ENCODE data around the gene MOSPD2. TPM values are rescaled to one million over a fixed set of nuclear protein-coding genes. Genes with fewer than 3 reads are reported as not detected.

The MOSPD2 gene
- total RNA-seq, 1 experiment from 2014 or later, result 25.1 TPM

DNA sequence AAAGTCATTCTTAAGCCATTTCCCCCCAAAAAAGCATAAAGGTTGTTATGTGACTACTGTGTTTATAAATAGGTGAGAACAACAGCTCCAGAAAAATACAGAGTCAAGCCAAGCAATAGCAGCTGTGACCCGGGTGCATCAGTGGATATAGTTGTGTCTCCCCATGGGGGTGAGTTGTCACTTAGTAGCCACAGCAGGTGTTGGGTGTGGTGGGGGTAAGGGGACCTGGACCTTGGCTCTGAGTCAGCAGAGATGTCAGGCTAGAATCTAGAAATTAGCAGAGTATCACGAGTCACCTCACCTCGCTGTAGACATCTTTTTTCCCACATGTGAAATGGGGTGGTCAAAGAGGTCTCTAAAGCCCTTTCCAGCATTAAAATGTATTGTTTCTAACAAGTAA is 42.4 kb downstream of the MOSPD2 start:
- peak; percentile 41 for DNase-seq (ENCODE audit: low read depth)

DNA sequence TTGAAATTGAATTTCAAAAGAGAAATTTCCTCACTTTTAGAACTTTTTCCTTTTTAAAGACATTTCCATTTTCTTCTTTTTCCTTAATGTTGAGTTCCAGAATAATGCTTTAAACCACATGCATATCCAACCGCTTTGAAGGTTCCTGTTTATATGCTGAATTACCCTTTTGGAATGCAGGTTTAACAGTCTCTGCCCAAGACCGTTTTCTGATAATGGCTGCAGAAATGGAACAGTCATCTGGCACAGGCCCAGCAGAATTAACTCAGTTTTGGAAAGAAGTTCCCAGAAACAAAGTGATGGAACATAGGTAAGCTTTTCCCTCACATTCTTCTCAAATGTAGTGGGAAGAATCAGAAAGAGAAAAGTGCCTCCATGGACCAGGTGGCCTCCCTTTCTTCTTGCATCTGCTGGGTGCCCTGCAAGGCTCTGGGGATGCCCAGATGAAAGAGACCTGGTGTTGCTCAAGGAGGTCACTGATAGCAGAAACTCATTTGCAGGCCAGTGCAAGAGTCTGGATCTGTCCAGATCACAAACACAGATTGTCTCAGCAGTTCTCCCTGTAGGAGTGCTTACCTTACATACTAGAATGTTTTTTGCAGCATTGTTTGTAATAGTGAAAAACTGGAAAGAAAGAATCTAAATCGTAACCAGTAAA is 42.9 kb downstream of the MOSPD2 start:
- DNase-seq (ENCODE audit: low read depth), result peak; percentile 77

DNA sequence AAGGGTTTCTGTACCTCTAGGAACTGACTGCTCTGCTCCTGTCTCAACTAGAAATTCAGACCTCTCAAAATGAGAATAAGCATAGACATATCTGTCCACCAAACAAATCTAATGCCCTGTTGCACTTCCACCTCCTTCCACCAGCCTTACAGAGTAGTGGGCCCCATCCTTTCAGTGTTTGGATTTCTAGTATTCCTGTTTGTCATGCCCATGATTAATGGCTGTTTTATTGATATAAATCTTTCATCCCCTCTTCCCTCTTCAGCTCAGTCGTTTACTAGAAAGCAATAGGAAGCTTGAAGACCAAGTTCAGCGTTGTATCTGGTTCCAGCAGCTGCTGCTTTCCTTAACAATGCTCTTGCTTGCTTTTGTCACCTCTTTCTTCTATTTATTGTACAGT is 46.2 kb downstream of the MOSPD2 start:
- DNase-seq (ENCODE audit: low read depth), result no peak

DNA sequence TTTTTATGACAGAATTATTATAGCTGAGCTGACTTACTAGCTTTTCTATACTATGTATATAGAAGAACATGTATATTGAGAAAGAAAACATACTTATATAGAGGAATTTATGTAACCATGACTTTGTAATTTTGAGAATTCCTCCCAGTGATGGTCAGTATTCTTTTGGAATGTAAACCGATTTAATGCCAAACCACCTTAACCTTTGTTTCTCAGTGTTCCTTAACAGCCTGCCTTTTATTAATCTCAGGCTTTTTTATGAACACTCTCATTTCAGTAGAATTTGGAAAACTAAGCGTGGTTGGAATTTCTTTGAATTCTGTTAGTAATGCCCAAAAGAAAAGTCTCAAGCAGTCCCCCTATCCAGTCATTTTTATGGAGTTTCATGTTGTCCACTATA is 47.0 kb downstream of the MOSPD2 start:
- no peak for DNase-seq (ENCODE audit: low read depth)

DNA sequence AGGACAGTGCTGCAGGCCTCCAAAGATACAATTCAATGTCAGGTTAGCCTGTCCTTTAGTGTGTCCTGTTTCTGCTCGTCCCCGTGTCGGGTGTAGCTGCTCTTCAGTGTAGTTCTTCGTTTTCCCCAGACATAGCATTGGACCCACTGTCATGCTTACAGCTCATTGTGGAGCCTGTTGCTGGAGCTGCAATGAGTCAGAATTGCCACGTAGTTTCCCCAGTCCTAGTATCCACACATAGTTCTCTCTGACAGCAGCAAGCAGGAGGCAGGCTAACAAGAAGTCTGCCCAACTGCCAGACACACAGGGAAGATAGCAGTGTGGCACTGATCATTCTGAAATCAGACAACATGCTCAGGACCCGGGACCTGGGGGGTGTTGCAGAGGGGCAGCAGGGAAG is 49.2 kb downstream of the MOSPD2 start:
- peak; percentile 76 for DNase-seq (ENCODE audit: low read depth)

DNA sequence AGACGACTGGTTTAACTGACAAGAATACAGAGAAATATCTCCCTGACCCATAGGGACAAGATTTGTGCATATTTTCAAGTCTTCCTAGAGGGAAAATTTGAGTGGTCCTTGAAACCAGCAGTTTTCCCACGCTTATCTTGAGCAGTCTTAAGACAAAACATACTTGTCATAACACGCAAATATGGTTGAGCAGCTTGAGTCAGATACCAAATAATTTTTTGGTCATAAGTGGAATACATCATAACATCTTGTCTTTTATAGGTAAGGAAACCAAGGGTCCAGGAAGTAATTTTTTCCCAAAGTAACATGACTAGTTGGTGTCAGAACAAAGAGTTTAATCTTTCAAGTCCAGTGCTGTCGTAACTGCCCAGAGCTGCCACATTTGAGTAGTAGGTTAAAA is 50.5 kb downstream of the MOSPD2 start:
- DNase-seq (ENCODE audit: low read depth), result no peak

DNA sequence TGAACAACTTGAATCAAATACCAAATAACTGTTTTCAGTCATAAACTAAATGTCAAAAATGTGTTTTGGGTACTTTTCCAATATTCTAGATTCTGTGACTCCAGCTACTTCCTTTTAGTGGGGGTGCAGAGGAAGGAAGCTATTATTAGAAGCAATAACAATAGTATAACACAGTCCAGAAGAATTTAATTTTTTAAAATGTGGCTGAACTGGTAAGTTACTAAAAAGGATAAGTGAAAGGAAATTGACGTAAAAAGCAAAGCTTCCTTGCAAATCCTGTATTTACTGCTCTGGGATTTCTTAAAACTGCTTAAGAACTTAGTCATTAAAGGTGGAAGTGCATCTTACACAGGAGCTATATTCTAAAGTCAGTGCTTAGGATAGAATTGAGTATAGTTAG is 53.2 kb downstream of the MOSPD2 start:
- DNase-seq (ENCODE audit: low read depth), result no peak

DNA sequence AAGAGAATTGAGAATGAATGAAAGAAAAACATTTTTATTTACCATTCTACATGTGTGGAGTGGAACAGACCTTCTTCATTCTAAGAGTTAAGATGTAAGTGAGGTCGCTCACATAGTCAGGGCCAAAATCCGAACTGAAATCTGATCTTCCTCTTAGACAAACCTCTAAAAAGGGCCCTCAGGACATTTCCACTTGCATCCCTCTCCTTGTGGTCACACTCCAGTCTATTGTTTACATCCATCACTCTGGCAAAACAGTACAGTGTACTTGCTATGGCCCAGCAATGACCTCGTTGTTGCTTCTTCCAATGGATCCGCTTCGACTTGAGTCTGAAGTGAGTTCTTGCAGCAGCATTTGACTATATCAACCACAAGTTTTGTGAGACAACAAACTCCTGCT is 54.2 kb downstream of the MOSPD2 start:
- DNase-seq (ENCODE audit: low read depth), result peak; percentile 90

DNA sequence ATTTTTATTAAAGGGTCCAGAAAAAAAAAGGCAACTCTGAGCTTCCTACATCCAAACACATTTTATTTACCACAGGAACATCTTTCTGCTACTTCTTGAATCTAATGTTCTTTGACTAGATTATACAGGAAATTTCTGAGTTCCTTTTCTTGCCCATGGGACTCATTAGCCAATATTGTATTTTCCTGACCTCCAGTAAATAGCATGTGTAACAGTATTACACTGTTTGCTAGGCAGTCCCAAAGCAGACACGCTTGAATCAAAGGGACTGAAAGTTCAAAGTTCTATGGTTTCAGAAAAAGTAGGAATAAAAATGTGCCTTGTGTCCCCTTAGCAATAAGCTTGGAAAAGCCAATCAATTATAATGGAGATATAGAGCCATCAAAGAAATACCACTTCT is 57.4 kb downstream of the MOSPD2 start:
- no peak for DNase-seq (ENCODE audit: low read depth)

DNA sequence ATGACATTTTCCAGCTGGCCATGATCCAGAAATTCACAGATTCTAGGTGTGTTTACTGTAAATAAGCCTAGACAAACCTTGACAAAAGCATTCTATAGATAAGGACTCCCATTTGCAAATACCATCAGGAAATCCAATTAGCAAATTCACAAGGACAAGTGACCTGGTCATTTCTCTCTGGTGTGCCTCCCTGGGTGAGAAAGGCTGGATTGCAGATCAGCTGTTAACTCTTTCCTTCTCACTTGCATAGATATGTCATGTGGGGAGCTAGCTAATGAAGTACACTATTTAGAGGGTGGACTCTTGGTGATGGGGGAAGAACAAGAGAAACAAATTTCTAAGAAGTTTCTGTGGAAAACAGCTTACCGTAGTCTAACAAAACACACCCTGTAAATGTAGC is 58.9 kb downstream of the MOSPD2 start:
- DNase-seq (ENCODE audit: low read depth), result no peak

DNA sequence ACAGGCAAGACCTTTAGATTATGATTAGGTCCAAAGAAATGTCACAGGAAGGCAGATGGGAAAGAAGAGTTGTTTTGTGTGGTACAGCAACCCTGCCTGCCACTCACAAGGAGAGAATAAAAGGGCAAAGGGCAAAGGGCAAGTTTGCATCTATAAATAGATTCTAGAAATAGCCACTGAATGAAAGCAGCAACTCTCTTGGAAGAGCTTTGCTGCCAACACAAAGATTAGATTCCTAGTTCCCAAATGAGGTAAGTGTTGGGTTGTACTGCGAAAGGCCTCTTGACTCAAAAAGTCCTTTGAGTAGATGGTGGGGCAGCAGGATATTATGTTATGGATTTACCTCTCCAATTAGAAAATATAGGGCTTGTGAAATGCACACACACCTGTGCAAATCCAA is 61.2 kb downstream of the MOSPD2 start:
- DNase-seq (ENCODE audit: low read depth), result no peak

DNA sequence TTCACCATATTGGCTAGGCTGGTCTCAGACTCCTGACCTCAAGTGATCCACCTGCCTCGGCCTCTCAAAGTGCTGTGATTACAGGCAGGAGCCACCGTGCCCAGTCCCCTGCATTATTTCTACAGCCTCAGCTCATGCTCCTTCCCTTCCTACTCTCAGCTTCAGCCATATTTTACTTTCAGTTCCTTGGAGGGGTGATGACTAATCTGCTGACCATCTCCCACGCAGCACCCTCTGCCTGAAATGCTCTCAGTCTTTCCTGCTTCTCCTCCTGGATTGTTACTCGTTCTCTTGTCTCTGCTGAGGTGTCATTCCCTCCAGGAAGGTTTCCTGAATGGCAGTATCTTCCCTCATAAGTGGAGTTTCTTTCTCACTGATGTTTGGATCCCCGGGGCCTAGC is 63.3 kb downstream of the MOSPD2 start:
- DNase-seq (ENCODE audit: low read depth), result peak; percentile 83

DNA sequence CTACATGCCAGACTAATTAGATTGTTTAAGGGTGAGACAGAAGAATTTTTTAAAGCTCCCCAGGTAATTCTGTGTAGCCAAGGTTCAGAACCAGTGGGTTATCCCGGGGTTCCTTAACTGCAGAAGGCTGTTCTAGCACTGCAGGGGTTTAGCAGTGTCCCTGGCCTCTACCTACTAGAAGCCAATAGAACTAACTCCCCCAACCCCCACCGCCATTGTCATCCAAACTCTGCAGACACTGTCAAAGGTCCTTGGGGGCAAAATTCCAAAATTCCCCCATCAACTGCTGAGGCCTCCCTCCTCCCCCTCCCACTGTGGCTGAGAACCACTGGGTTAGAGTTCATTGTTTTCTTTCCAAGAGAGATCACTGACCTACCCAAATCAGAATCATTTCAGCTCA is 66.4 kb downstream of the MOSPD2 start:
- no peak for DNase-seq (ENCODE audit: low read depth)

DNA sequence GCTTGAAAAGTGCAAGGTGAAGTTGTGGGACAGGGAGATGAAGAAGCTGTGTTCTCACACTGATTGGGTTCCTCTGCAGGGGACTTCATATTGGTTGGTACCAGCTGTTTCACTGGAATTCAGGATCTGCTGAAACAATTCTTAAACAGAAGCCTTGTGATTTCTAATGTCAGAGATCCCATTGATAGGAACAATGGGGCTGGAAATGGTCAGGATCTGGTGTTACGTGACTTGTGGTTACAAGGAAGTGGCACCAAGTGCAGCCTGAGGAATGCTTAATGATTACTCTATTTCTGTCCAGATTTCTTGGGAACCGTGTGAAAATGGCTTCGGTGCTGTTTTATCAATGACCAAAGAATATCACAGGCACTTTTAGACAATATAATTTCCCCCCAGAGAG is 68.1 kb downstream of the MOSPD2 start:
- DNase-seq (ENCODE audit: low read depth), result peak; percentile 39

DNA sequence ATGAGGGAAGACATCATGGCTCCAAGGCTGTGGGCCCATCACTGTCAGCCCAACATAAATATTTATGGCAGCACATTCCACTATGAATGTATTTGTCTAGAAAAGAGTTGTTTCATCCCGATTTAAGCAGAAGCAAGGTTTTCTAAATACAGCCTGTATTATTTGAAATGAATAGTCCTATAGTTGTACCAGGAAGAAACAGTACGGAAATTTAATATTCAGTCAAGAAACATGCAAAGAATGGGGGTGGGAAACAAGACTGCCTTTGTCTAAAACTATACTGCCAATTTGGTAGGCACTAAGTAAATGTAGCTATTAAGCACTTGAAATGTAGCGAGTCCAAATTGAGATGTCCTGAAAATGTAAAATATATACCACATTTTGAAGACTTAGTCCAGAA is 69.1 kb downstream of the MOSPD2 start:
- peak; percentile 20 for DNase-seq (ENCODE audit: low read depth)

DNA sequence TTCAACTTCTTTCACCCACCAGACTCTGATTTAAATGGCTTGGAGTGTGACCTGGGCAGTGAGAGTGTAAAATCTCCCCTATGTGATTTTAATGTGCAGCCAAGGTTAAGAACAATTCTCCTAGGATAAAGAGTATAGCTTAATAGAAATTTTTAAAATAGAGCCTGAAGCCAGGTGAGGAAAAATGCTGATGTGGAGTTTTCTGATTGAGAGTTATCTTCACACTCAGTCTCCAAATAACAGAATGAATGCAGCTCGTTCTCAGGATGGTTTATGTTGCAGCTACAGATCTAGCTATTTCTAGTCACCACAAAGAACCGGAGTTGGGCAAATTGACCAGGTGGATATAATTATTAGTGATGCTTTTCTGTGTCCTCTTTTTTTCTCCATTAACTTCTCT is 70.7 kb downstream of the MOSPD2 start:
- no peak for DNase-seq (ENCODE audit: low read depth)

DNA sequence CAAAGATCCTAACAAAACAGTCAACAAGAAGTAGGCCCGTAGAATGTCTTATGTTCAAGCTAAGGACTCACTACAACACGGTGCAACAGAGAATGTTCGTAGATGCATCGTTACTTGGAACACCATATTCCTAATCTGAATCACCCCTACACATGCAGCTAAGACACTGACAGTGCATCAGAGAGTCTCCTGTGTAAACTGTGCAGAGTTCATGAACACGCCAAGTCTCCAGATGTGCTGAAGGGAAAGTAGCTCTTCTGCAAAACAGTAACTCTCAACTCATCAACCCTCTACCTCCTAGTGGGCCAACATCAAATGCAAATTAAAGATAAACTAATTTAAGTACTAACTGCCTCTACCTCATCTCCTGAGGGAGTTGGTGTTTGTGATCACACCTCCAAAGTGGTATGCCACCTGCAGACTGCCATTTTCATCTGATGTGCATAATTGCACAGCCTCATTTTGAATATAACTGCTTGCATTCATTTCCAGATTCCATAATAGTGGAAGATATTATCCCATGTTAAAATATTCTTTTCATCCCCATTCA is 73.5 kb downstream of the MOSPD2 start:
- no peak for DNase-seq (ENCODE audit: low read depth)

DNA sequence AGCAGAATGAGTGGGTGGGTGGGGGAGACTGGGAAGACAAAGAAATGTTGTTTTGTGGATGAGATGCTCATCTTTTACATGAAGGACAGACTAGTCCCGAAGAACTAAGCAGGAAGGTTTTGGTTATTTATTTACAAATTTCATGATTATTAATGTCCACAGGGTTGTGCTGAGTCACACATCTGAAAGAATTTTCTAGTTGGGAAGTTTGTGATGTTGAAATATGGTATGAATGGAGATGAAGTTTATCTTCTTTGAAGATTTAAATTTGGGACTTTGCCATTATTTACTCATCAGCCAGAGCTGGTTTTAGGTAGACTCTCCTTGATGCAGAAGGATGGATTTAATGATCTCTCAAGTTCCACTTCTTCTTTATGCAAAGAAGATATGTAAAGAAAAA is 75.5 kb downstream of the MOSPD2 start:
- DNase-seq (ENCODE audit: low read depth), result no peak

DNA sequence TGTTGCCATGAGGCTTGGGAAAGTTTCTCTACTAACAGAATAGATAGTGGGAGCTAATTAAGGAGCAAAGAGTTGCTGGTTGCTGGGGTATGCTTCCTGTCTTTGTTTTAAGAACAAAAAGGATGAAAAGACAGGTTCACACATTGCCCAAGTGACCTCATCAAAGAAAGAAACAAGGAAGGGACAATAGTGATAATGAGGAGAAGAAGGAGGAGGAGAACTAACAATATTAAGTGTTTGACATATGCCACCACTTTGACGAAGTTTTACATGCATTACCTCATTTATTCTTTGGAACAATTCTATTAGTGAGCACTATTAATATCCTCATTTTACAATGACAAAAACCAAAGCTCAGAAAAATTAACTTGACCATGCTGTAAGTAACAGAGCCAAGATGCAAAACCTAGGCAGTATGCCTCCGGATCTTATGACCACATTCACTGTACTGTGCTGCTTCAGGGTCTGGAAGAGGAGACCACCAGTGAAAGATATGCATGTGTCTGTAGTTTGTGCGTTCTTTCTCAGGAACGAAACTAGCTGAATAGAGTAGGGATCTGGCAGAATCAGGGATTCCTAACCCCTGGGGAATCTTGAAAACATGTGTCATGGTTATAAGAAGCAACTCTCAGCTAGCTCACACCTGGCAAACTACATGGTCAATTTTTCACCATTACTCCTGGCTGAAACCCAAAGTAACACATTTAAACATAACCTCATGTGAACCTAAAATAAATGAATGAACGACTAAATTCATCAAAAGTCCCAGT is 83.8 kb downstream of the MOSPD2 start:
- DNase-seq (ENCODE audit: low read depth), result no peak

DNA sequence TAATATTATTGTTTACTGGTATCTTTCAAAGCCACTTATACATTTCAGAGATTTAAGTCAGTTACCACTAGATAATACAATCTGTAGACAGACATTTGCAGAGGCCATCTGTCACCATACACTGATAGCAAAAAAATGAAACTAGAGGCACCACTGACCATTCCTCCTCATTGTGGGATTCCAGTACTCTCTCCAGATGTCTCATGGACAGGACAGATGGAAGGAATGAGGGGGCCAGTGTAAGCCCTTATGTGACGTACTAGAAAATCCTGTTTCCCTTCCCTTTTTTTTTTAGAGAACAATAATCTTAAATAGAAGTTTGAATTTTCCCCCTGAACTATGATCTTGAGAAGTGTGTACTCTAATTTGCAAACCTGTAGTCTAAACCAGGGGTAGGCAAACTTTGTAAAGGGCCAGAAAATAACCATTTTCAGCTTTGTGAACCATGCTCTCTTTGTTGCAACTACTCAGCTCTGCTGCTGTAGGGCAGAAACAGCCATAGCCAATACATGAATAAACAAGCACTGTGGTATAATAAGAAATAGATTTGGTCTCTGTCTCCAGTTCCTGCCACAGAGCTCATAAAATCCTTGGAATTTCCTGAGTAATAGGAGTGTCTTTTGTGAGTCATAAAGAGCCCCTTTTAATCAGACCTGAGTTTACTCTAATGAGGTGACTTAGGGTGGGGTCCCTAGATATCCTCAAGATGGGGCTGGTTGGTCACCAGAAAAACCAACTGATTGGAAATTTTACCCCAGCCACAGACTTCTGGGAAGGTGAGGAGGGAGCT is 90.4 kb downstream of the MOSPD2 start:
- peak; percentile 80 for DNase-seq (ENCODE audit: low read depth)

DNA sequence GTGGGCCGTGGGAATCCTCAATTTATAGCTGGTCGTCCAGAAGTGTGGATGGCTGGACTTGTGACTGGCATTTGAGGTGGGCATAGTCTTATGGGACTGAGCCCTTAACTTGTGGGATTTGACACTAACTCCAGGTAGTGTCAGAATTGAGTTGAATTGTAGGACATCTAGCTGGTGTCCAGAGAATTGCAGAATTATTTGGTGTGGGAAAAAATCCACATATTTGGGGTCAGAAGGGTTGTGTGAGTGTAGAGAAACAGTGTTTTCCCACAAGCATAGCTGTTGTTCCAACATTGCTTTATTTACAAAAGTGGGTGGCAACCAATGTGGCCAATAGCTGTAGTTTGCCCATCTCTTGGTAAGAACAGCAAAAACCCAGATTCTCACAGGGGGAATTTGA is 91.3 kb downstream of the MOSPD2 start:
- DNase-seq (ENCODE audit: low read depth), result peak; percentile 60

Measured in RPMI7951 (cell line).